PFSK-1 (cell line): ENCODE results near the gene LPA.

Source experiments
- POLR2AphosphoS5 ChIP-seq: IDR thresholded peaks from 2 replicates; pipeline ENCODE4 v1.6.1; 2012; ENCODE audit warnings: low read depth, mild to moderate bottlenecking, control low read depth, low read length, moderate library complexity
- SIN3A ChIP-seq: IDR thresholded peaks from 2 replicates; pipeline ENCODE4 v1.6.1; 2012; ENCODE audit warnings: mild to moderate bottlenecking, low read length, moderate library complexity, borderline replicate concordance; ENCODE audit not compliant: insufficient read depth
- TF ChIP-seq, protein P1 (sequence below), 2 experiments: IDR thresholded peaks; 2 replicates each; pipeline versions ENCODE4 v1.6.1 to v1.8.0; 2011 to 2012; ENCODE audit warnings: low read depth in 2 of 2, low read length in 2 of 2, control low read depth in 1 of 2, inconsistent platforms in 1 of 2, mild to moderate bottlenecking in 1 of 2, moderate library complexity in 1 of 2; ENCODE audit not compliant: insufficient read depth in 1 of 2

DNA sequence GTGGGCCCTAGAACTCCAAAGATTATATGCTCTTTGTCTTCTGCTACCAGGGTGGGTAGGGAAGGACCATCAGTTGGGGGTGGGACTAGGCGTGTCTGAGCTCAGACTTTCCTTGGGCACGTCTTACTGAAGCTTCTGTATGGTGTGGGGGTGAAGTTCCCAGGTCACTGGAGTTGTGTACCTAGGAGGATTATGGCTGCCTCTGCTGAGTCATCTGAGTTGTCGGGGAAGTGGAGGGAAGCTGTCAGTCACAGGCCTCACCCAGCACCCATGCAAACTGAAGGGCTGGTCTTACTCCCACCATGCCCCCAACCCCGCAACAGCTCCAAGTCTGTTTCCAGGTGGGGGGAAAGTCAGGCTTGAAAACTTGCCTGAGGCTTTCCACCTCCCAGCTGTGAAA lies 90.1 kb downstream of the LPA start:
- TF ChIP-seq SIN3A (no peak), POLR2AphosphoS5 (no peak)
- TF ChIP-seq, protein P1, sequence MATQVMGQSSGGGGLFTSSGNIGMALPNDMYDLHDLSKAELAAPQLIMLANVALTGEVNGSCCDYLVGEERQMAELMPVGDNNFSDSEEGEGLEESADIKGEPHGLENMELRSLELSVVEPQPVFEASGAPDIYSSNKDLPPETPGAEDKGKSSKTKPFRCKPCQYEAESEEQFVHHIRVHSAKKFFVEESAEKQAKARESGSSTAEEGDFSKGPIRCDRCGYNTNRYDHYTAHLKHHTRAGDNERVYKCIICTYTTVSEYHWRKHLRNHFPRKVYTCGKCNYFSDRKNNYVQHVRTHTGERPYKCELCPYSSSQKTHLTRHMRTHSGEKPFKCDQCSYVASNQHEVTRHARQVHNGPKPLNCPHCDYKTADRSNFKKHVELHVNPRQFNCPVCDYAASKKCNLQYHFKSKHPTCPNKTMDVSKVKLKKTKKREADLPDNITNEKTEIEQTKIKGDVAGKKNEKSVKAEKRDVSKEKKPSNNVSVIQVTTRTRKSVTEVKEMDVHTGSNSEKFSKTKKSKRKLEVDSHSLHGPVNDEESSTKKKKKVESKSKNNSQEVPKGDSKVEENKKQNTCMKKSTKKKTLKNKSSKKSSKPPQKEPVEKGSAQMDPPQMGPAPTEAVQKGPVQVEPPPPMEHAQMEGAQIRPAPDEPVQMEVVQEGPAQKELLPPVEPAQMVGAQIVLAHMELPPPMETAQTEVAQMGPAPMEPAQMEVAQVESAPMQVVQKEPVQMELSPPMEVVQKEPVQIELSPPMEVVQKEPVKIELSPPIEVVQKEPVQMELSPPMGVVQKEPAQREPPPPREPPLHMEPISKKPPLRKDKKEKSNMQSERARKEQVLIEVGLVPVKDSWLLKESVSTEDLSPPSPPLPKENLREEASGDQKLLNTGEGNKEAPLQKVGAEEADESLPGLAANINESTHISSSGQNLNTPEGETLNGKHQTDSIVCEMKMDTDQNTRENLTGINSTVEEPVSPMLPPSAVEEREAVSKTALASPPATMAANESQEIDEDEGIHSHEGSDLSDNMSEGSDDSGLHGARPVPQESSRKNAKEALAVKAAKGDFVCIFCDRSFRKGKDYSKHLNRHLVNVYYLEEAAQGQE (IDR thresholded peaks at IDR 0.05; ENCODE audit: insufficient read depth in 1 of 2, low read depth in 2 of 2, low read length in 2 of 2), result no peak
